ENCODE results near the gene SAMD4A.
A peak's percentile ranks its signal among the peaks of the same experiment; 100 is the strongest.

DNA sequence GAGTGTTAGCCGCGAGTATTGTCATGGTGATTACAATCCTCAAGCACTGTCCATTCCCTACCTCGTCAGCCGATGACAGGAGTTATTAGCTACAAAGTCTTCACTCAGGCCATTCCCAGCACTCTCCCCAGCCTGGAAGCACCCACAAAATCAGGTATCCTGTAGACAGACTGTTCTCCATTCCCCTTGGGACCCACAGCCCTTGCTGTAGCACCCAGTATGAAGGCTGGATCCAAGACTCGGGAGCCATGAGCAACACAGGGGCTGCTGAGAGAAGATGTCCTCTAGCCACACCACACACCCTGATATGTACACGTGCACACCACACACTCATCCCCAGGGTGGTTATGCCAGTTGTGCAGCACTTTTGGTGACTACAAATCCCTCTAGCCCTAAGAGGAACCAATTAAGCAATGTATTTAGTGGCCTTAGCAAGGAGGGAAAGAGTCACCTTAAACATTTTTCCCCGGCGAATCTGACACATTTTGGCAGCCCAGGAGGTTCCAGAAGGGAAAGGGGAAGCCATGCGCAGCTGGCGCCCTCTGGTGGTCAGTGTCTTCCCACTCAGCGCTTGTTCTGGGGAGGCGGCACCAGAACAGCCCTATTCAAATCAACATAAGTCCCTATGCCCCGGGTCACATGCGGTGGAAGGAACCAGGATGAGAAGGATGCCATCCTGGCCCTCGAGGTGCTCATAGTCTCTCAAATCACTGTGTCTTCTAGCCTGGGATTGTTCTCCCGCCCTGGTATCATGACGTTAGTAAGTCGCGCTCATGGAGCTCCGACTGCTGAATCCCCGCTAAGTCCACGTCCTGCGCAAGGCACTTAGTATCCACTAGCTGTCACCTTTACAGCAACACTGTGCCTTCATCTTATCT, 238.8 kb downstream of the SAMD4A start:
- TF ChIP-seq POLR2AphosphoS5 (IDR thresholded peaks at IDR 0.05) (peak in 2 of 3 donors; percentile 10 to 48), POLR2A (IDR thresholded peaks at IDR 0.05) (no peak)

Data from stomach (tissue), 4 donors.